ENCODE measurements around the gene ARF6. TPM values are rescaled to one million over a fixed set of nuclear protein-coding genes. Genes with fewer than 3 reads are reported as not detected.

ARF6 gene
- total and polyA plus RNA-seq, 7 experiments from 2014 or later, result 61.9 to 173 (median 90.6) TPM

GRCh38 chr14:49862089-49862673 lies 30.7 kb upstream of the ARF6 start:
- CTCF ChIA-PET, result interaction anchor here (0.6 to 6.2 kb wide), 31 partner anchors 10 to 369 kb away, joined by 3 to 86 read pairs (median 8); partner anchors contain the start of genes ARF6, KLHDC2, MGAT2 and NEMF
- no peak overlapping the region for H3K4me3 Mint-ChIP-seq
- no peaks in the 10 kb centered on the region for H3K27me3 ChIP-seq (ENCODE audit: control insufficient read depth in 2 of 2, insufficient read depth in 2 of 2, low read length in 2 of 2)
- H3K4me1 Mint-ChIP-seq, result peaks cover 0 to 33% (median 7%) of the 10 kb centered on the region in 7 donors
- H3K9me3 ChIP-seq (ENCODE audit: control insufficient read depth in 2 of 3, low read length in 3 of 3), result no peaks in the 10 kb centered on the region
- intact Hi-C loops (cut with micrococcal nuclease), result loop anchor here (1.0 to 10.0 kb wide), 16 partner anchors 9 to 973 kb away; partner anchors contain the start of genes NIN (in 2 of the 2), SOS2 (in 2 of the 2), VCPKMT (in 2 of the 2) and KLHDC2 (in 1 of the 2)
- H3K27ac ChIP-seq (ENCODE audit: low read depth, low read length), result peak overlapping the region; percentile 95
- H3K27me3 Mint-ChIP-seq, result peaks cover 0 to 9% (median 0%) of the 10 kb centered on the region in 5 donors
- POLR2A ChIA-PET, result interaction anchor here (0.5 to 12.6 kb wide), 51 partner anchors 9 to 967 kb away, joined by 3 to 328 read pairs (median 6); partner anchors contain the start of genes ARF6, DMAC2L, DNAAF2 and KLHDC2
- peak; percentile 73 for ATAC-seq
- H3K36me3 Mint-ChIP-seq, result peaks cover 0 to 13% (median 0%) of the 10 kb centered on the region in 5 donors
- peaks cover 19 to 25% of the 10 kb centered on the region in 2 donors for H3K4me1 ChIP-seq (ENCODE audit: control insufficient read depth in 2 of 2, insufficient read depth in 2 of 2, low read length in 2 of 2)
- H3K27ac Mint-ChIP-seq, result no peak overlapping the region
- H3K9me3 Mint-ChIP-seq, result peaks cover 0 to 16% (median 0%) of the 10 kb centered on the region in 11 donors
- H3K36me3 ChIP-seq (ENCODE audit: control insufficient read depth in 2 of 3, insufficient read depth in 3 of 3, low read length in 3 of 3), result no peaks in the 10 kb centered on the region
- DNase-seq, result peak; percentile 78 to 94 (median 89)
- peak overlapping the region; percentile 94 for H3K4me3 ChIP-seq (ENCODE audit: low read length)

GRCh38 chr14:49863487-49864281 lies 29.2 kb upstream of the ARF6 start:
- ATAC-seq, result no peak
- no peaks in the 10 kb centered on the region for H3K36me3 ChIP-seq (ENCODE audit: control insufficient read depth in 2 of 3, insufficient read depth in 3 of 3, low read length in 3 of 3)
- H3K4me1 Mint-ChIP-seq, result peaks cover 4 to 34% (median 17%) of the 10 kb centered on the region in 7 donors
- POLR2A ChIA-PET, result interaction anchor here (0.5 to 12.6 kb wide), 37 partner anchors 11 to 955 kb away, joined by 3 to 328 read pairs (median 8); partner anchors contain the start of genes ARF6, DNAAF2, KLHDC2 and MGAT2
- DNase-seq, result peak in 7 of 9 donors; percentile 37 to 57 (median 40)
- H3K9me3 ChIP-seq (ENCODE audit: control insufficient read depth in 2 of 3, low read length in 3 of 3), result no peaks in the 10 kb centered on the region
- peaks cover 26 to 33% of the 10 kb centered on the region in 2 donors for H3K4me1 ChIP-seq (ENCODE audit: control insufficient read depth in 2 of 2, insufficient read depth in 2 of 2, low read length in 2 of 2)
- H3K27ac Mint-ChIP-seq, result no peak overlapping the region
- peaks cover 0 to 16% (median 0%) of the 10 kb centered on the region in 11 donors for H3K9me3 Mint-ChIP-seq
- H3K4me3 Mint-ChIP-seq, result no peak overlapping the region
- CTCF ChIA-PET, result interaction anchor here (0.7 to 6.2 kb wide), 28 partner anchors 11 to 250 kb away, joined by 3 to 86 read pairs (median 10); partner anchors contain the start of genes ARF6, KLHDC2, MGAT2 and NEMF
- no peaks in the 10 kb centered on the region for H3K27me3 ChIP-seq (ENCODE audit: control insufficient read depth in 2 of 2, insufficient read depth in 2 of 2, low read length in 2 of 2)
- peak overlapping the region; percentile 94 for H3K4me3 ChIP-seq (ENCODE audit: low read length)
- H3K36me3 Mint-ChIP-seq, result peaks cover 0 to 13% (median 0%) of the 10 kb centered on the region in 5 donors
- intact Hi-C loops (cut with micrococcal nuclease), result loop anchor here (1.0 to 10.0 kb wide), 6 partner anchors 15 to 971 kb away; partner anchors contain the start of genes NIN (in 2 of the 2) and SOS2 (in 1 of the 2)
- peaks cover 0 to 9% (median 0%) of the 10 kb centered on the region in 5 donors for H3K27me3 Mint-ChIP-seq
- H3K27ac ChIP-seq (ENCODE audit: low read depth, low read length), result peak overlapping the region; percentile 95

- DNase-seq (peak; percentile 50 to 77 (median 64)), ATAC-seq (no peak)
- Histone ChIP-seq H3K36me3 (ENCODE audit: control insufficient read depth in 2 of 3, insufficient read depth in 3 of 3, low read length in 3 of 3) (no peaks in the 10 kb centered on the region), H3K27me3 (ENCODE audit: control insufficient read depth in 2 of 2, insufficient read depth in 2 of 2, low read length in 2 of 2) (no peaks in the 10 kb centered on the region), H3K4me1 (ENCODE audit: control insufficient read depth in 2 of 2, insufficient read depth in 2 of 2, low read length in 2 of 2) (peaks cover 31 to 35% of the 10 kb centered on the region in 2 donors), H3K4me3 (ENCODE audit: low read length) (no peak overlapping the region), H3K27ac (ENCODE audit: low read depth, low read length) (peak overlapping the region; percentile 46), H3K9me3 (ENCODE audit: control insufficient read depth in 2 of 3, low read length in 3 of 3) (no peaks in the 10 kb centered on the region)
- H3K27ac Mint-ChIP-seq, result no peak overlapping the region
- POLR2A ChIA-PET, result interaction anchor here (0.6 to 12.6 kb wide), 16 partner anchors 13 to 390 kb away, joined by 3 to 328 read pairs (median 6); partner anchors contain the start of genes ARF6 and NEMF
- H3K9me3 Mint-ChIP-seq, result peaks cover 0 to 16% (median 0%) of the 10 kb centered on the region in 11 donors
- peaks cover 0 to 13% (median 0%) of the 10 kb centered on the region in 5 donors for H3K36me3 Mint-ChIP-seq
- peaks cover 9 to 39% (median 26%) of the 10 kb centered on the region in 7 donors for H3K4me1 Mint-ChIP-seq
- CTCF ChIA-PET, result interaction anchor here (0.6 to 6.2 kb wide), 23 partner anchors 13 to 282 kb away, joined by 3 to 40 read pairs (median 4); partner anchors contain the start of gene NEMF
- intact Hi-C loops (cut with micrococcal nuclease), result loop anchor here (1.0 to 10.0 kb wide), 4 partner anchors 13 to 969 kb away; partner anchors contain the start of gene NIN (in 1 of the 2)
- peaks cover 0 to 9% (median 0%) of the 10 kb centered on the region in 5 donors for H3K27me3 Mint-ChIP-seq
- H3K4me3 Mint-ChIP-seq, result peak overlapping the region in 1 of 10 donors; percentile 13
Measured at GRCh38 chr14:49865431-49865859, 27.4 kb upstream of the ARF6 start.

GRCh38 chr14:49867831-49868719 lies 24.8 kb upstream of the ARF6 start:
- Mint-ChIP-seq H3K9me3 (peaks cover 0 to 4% (median 0%) of the 10 kb centered on the region in 11 donors), H3K36me3 (peaks cover 0 to 2% (median 0%) of the 10 kb centered on the region in 5 donors), H3K27me3 (no peaks in the 10 kb centered on the region), H3K4me3 (peak overlapping the region; percentile 79 to 95 (median 90)), H3K27ac (peak overlapping the region; percentile 93 to 99 (median 97)), H3K4me1 (peaks cover 9 to 31% (median 17%) of the 10 kb centered on the region in 7 donors)
- ChIA-PET POLR2A (interaction anchor here (0.6 to 12.6 kb wide), 34 partner anchors 14 to 959 kb away, joined by 3 to 328 read pairs (median 5); partner anchors contain the start of genes ARF6, DNAAF2, KLHDC2 and NEMF), CTCF (interaction anchor here (0.6 to 2.8 kb wide), 16 partner anchors 10 to 238 kb away, joined by 3 to 11 read pairs (median 4); partner anchors contain the start of gene NEMF)
- peak overlapping the region; percentile 91 for H3K27ac ChIP-seq (ENCODE audit: low read depth, low read length)
- H3K4me1 ChIP-seq (ENCODE audit: control insufficient read depth in 2 of 2, insufficient read depth in 2 of 2, low read length in 2 of 2), result peaks cover 31 to 35% of the 10 kb centered on the region in 2 donors
- no peaks in the 10 kb centered on the region for H3K36me3 ChIP-seq (ENCODE audit: control insufficient read depth in 2 of 3, insufficient read depth in 3 of 3, low read length in 3 of 3)
- intact Hi-C loops (cut with micrococcal nuclease), result loop anchor here (1.0 to 10.0 kb wide), 10 partner anchors 11 to 967 kb away; partner anchors contain the start of genes VCPKMT (in 2 of the 2), DMAC2L (in 1 of the 2), L2HGDH (in 1 of the 2) and NIN (in 1 of the 2)
- ATAC-seq, result peak; percentile 96
- no peaks in the 10 kb centered on the region for H3K27me3 ChIP-seq (ENCODE audit: control insufficient read depth in 2 of 2, insufficient read depth in 2 of 2, low read length in 2 of 2)
- no peaks in the 10 kb centered on the region for H3K9me3 ChIP-seq (ENCODE audit: control insufficient read depth in 2 of 3, low read length in 3 of 3)
- peak; percentile 87 to 97 (median 93) for DNase-seq
- peak overlapping the region; percentile 75 for H3K4me3 ChIP-seq (ENCODE audit: low read length)

- H3K36me3 ChIP-seq (ENCODE audit: control insufficient read depth in 2 of 3, insufficient read depth in 3 of 3, low read length in 3 of 3), result no peaks in the 10 kb centered on the region
- DNase-seq, result no peak
- ChIA-PET CTCF (interaction anchor here (0.9 to 2.8 kb wide), 9 partner anchors 11 to 135 kb away, joined by 3 to 11 read pairs (median 4); partner anchors contain the start of gene NEMF), POLR2A (interaction anchor here (0.6 to 12.6 kb wide), 28 partner anchors 11 to 360 kb away, joined by 3 to 328 read pairs (median 6); partner anchors contain the start of genes ARF6, DNAAF2, NEMF and VCPKMT)
- peaks cover 28 to 30% of the 10 kb centered on the region in 2 donors for H3K4me1 ChIP-seq (ENCODE audit: control insufficient read depth in 2 of 2, insufficient read depth in 2 of 2, low read length in 2 of 2)
- H3K27me3 ChIP-seq (ENCODE audit: control insufficient read depth in 2 of 2, insufficient read depth in 2 of 2, low read length in 2 of 2), result no peaks in the 10 kb centered on the region
- Mint-ChIP-seq H3K27me3 (no peaks in the 10 kb centered on the region), H3K9me3 (no peaks in the 10 kb centered on the region), H3K4me1 (peaks cover 9 to 31% (median 17%) of the 10 kb centered on the region in 7 donors), H3K27ac (peak overlapping the region; percentile 93 to 99 (median 97)), H3K36me3 (peaks cover 0 to 2% (median 0%) of the 10 kb centered on the region in 5 donors), H3K4me3 (peak overlapping the region; percentile 79 to 95 (median 90))
- intact Hi-C loops (cut with micrococcal nuclease), result loop anchor here (1.0 to 10.0 kb wide), 10 partner anchors 11 to 966 kb away; partner anchors contain the start of genes VCPKMT (in 2 of the 2), DMAC2L (in 1 of the 2), L2HGDH (in 1 of the 2) and NIN (in 1 of the 2)
- H3K9me3 ChIP-seq (ENCODE audit: control insufficient read depth in 2 of 3, low read length in 3 of 3), result no peaks in the 10 kb centered on the region
- no peak for ATAC-seq
- peak overlapping the region; percentile 42 for H3K4me3 ChIP-seq (ENCODE audit: low read length)
- H3K27ac ChIP-seq (ENCODE audit: low read depth, low read length), result peak overlapping the region; percentile 91
Measured at GRCh38 chr14:49868720-49869114, 24.2 kb upstream of the ARF6 start.

All from naive thymus-derived CD4-positive, alpha-beta T cell (primary cell).